GM20000 (cell line): ENCODE measurements around the gene KRTAP2-1.
"Not testable (repeated sequence)": the region's sequence is repeated elsewhere in the genome, so short reads cannot be mapped to it uniquely, and the experiment has no call there.

ENCODE experiments used
- DNase-seq: peaks from one replicate; pipeline ENCODE4 v3.0.0; 2012; ENCODE audit warnings: low spot score
- TF ChIP-seq, protein P1 (sequence below): IDR thresholded peaks from 2 replicates; pipeline ENCODE4 v1.5.1; 2012; ENCODE audit warnings: mild to moderate bottlenecking, control low read depth; ENCODE audit errors: extremely low read depth, missing control alignments

Gene KRTAP2-1

DNA sequence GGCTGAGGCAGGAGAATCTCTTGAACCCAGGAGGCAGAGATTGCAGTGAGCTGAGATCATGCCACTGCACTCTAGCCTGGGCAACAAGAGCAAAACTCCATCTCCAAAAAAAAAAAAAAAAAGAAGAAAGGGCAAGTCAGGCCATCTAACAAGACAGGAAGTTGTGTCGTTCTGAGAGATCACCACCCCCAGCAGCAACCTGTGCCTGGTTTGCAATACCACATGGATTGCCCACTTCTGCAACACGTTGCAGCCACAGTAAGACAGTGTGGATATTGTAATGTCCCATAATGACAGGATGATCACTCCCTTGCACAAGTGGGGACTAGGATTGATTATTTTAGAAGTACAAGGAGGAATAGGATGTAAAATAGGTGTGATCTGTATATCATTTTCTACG, 21.9 kb upstream of the KRTAP2-1 start:
- TF ChIP-seq, protein P1, sequence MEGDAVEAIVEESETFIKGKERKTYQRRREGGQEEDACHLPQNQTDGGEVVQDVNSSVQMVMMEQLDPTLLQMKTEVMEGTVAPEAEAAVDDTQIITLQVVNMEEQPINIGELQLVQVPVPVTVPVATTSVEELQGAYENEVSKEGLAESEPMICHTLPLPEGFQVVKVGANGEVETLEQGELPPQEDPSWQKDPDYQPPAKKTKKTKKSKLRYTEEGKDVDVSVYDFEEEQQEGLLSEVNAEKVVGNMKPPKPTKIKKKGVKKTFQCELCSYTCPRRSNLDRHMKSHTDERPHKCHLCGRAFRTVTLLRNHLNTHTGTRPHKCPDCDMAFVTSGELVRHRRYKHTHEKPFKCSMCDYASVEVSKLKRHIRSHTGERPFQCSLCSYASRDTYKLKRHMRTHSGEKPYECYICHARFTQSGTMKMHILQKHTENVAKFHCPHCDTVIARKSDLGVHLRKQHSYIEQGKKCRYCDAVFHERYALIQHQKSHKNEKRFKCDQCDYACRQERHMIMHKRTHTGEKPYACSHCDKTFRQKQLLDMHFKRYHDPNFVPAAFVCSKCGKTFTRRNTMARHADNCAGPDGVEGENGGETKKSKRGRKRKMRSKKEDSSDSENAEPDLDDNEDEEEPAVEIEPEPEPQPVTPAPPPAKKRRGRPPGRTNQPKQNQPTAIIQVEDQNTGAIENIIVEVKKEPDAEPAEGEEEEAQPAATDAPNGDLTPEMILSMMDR, result no peak
- no peak for DNase-seq

DNA sequence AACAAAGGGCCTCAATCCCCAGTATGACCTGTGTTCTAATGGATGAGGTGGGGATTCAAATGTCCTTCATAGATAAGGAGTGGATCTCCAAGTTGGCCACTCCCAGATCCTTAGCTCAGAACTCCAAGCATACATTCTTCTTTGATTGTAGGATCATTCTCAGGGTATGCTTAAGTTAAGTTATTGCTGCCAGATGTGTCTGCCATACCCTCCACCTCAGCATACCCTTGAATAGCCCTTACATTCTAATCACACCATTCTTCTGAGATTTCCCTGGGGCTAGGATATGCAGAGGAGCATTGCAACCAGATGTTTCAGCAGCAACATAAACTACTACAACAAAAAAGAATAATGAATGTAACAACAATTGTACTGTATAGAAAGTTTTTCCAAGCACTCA, 20.2 kb upstream of the KRTAP2-1 start:
- DNase-seq, result no peak

DNA sequence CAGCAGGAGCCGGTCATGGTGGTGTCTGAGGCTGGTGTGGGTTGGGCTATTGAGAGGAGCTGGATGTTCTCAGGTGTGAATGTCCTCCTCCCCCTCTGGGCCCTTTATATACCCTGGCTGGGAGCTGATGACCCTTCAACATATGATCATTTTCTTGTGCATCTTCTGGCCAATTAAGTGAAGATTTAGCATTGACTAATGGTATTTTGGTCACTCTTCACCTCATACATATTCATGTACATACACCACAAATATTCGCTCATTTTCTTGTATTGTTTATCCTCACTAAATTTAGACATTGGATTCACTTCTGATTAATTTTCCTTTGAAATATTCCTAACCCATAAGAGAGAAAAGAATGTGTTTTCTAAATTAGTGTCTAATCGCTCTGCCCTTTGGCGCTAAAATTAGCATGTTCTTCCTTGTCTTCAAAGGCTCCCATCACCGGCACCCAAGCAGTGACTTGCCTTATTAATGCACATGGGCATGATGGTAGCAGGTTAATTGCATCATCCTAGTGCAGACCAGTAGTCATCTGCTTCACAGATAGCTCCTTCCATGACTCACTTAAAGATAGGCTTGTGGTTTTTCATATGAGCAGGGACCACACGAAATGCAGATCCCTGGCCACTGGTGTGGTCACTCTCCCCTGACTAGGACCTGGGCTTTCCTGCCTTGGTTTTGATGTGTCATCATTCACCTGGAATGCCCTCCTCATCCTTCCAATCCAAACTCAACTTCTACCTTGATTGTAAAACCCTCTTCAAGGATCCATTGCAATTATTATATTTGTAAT, 18.9 kb upstream of the KRTAP2-1 start, which contains the start of gene KRTAP2-4:
KRTAP2-4 (minus strand) TSS at position 51 of the 796 bp plus-strand sequence; CDS start at position 17, 34 bp downstream.
- TF ChIP-seq, protein P1, result no peak

More for the DNA sequence above, 20.2 kb upstream of the KRTAP2-1 start:
- TF ChIP-seq, protein P1, result no peak

DNA sequence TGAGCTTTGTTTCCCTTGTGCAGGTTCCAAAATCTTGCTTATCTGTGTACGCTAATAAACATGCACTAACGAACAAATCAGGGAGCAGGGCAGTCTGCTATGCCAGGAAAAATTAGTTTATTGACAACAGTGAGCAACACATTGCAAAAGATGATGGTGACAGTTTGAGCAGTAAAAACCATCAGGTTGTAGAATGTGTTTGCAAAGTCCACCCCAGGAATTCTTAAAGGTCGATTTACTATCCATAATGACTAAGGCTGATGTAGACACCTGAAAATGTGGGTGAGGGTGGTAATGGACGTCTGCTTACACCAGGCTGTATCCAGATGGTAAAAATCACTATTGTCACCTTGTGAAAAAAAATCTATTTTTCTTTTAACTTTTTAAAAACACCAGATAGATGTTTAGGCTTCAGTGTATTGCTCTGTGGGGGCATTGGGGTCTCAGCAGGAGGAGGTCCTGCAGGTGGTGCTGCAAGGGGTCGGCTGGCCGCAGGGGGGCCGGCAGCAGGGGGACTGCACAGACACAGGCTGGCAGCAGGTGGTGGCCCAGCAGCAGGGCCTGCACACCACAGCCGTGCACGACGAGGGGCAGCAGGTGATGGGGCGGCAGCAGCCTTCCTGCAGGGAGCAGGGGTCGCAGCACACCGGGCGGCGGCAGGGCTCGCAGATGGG, 18.0 kb upstream of the KRTAP2-1 start:
- DNase-seq, result not testable (repeated sequence)

More for the DNA sequence above, 18.9 kb upstream of the KRTAP2-1 start, which contains the start of gene KRTAP2-4:
- DNase-seq, result no peak

DNA sequence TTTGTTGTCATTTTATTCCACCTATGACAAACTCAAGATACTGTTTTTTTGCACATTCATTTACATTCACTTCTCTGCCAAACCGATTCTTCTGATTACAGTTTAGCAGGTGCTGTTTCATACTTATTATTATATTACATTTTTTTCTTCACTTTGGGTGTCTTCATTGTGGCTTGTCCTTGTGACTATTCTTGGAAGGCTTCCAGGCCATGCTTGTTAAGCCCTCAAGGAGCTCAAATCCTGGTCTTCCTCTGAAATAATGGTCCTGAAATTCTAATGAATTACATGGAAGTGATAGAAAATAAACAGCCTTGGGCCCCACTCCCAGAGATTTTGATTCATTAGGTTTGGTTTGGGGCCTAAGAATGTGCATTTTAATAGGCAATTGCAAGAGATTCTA, 17.2 kb upstream of the KRTAP2-1 start:
- no peak for DNase-seq

DNA sequence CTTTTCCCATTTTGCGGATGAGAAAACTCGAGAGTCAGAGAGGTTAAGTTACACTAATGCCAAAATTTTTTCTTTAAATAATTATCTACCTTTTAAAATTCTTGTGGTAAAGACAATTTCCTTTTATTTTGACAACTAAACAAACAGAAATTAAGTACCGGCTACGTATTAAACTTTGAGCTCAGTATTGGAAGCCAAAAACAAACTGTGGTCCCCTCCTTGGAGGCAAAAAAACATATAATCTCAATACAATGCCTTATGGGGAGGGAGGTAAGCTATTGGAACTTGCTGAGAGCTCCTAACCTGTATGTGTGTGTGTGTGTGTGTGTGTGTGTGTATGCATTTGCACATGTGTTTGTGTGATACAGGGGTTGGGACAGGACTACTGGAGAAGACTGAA, 16.3 kb upstream of the KRTAP2-1 start:
- DNase-seq, result no peak
- TF ChIP-seq, protein P1, result no peak

More for the DNA sequence above, 17.2 kb upstream of the KRTAP2-1 start:
- TF ChIP-seq, protein P1, result no peak

DNA sequence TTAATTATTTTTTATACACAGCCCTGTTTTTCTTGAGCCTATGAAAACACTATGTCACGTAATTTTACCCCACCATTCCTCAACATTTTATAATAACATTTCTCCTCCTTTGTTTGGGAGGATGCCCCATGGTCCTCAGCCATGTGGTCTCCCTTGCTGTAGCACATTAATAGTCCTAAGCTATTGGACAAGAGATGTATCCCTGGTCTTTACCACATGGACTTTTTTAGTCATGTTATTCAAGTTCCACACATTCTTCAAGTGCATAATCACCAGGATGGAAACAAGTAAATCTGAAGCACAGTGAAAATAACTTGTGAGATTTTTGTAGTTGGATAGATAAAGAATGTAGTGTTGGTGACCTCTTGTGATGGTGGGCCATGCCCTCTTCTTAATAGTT, 14.8 kb upstream of the KRTAP2-1 start:
- TF ChIP-seq, protein P1, result no peak
- no peak for DNase-seq
